GM10266 (cell line): ENCODE results near the gene HDAC4.

Experiments used
- DNase-seq: peaks from one replicate; pipeline ENCODE4 v3.0.0; 2012; ENCODE audit errors: extremely low spot score
- TF ChIP-seq, protein P1 (sequence below): IDR thresholded peaks from 2 replicates; pipeline ENCODE4 v1.5.1; 2012; ENCODE audit warnings: mild to moderate bottlenecking, low read depth; ENCODE audit not compliant: control insufficient read depth, insufficient read depth; ENCODE audit errors: missing control alignments

Gene HDAC4

DNA sequence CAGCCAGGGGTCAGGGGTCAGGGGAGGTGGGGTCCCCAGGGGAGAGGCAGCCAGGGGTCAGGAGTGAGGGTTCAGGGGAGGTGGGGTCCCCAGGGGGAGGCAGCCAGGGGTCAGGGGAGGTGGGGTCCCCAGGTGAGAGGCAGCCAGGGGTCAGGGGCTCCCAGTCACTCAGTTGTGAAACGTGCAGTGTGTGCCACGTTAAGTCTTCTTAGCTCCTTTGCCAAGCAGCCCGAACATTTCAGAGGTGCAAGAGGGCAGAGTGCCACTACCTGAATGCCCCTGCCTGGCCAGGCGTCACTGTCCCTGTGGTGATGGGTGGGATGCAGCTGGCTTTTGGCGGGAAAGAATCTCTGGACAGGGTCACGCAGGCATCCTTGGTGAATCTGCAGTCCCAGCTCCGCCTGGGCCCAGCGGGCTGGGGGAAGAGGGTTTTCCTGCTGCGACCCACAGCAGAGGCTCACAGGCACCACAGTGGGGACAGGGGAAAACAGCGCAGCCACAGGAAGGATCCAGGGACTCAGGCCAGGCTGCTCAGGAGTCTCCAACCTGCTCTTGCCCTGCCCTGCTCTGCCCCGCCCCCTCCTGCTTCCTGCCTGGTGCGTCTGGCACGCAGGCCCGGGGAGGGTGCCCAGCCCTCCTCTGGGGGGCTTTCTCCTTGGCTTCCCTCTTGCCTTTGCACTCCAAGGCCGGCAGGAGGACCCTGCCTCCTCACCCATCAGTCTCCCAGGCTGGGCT lies 364.7 kb downstream of the HDAC4 start:
- TF ChIP-seq, protein P1, sequence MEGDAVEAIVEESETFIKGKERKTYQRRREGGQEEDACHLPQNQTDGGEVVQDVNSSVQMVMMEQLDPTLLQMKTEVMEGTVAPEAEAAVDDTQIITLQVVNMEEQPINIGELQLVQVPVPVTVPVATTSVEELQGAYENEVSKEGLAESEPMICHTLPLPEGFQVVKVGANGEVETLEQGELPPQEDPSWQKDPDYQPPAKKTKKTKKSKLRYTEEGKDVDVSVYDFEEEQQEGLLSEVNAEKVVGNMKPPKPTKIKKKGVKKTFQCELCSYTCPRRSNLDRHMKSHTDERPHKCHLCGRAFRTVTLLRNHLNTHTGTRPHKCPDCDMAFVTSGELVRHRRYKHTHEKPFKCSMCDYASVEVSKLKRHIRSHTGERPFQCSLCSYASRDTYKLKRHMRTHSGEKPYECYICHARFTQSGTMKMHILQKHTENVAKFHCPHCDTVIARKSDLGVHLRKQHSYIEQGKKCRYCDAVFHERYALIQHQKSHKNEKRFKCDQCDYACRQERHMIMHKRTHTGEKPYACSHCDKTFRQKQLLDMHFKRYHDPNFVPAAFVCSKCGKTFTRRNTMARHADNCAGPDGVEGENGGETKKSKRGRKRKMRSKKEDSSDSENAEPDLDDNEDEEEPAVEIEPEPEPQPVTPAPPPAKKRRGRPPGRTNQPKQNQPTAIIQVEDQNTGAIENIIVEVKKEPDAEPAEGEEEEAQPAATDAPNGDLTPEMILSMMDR, result no peak

DNA sequence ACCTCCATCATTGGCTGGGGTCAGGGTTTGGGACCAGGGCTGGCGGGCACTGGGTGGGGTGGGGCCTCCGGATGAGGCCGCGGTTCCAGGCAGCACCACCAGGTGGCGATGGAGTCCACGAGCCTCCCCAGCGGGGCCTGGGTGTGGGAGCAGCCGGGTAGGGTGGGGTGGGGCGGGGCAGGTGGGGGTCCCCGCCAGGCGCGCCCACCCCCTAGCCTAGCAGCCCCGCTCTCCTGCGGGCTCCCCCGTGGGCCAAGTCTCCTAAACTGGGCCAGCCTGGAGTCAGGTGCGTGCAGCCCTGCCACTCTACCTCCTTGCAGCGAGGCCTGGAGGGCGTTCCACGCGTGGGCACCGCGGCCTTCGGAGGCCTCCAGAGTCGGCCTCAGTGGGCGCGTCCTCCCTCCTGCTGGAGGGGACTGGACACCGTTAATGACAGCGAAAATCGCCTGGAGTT lies 365.4 kb downstream of the HDAC4 start:
- TF ChIP-seq, protein P1, result peak; percentile 84
- peak; percentile 93 for DNase-seq

More for the DNA sequence above, 364.7 kb downstream of the HDAC4 start:
- no peak for DNase-seq

DNA sequence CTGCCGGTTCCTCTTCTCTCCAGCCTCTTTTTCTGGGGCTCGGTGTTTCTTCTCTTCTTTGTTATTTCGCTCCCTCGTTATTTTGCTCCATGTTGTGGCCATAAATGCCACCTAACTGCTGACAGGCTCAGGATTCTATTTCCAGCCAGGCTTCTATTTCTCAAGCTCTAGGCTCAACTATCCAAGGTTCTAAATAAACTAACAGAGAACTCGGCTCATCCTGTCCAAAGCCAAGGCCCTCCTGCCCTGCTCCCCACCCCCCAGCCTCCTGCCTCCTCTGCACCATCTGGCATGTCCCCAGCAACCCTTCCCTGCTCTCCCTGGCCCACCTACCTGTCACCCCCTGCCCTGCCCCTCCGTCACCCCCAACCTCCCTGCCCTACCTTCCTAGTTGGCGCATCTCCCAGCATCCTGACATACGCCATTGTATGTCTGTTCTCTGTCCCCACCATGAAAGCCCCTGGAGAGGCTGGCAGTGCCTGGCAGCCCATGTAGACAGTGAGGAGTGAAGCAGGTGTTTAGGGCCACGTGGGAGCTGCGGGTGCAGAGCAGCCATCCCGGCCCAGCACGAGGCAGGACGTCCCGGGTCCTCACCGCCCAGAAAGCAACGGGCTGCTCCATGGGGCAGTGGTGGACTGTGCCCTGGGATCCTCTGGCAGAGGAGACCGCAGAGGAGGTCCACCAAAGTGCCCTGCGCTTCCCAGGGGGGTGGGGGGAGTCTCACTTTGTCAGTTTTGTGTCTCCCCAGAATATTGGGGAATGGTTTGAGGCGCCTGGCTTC lies 366.1 kb downstream of the HDAC4 start:
- TF ChIP-seq, protein P1, result no peak
- DNase-seq, result no peak

DNA sequence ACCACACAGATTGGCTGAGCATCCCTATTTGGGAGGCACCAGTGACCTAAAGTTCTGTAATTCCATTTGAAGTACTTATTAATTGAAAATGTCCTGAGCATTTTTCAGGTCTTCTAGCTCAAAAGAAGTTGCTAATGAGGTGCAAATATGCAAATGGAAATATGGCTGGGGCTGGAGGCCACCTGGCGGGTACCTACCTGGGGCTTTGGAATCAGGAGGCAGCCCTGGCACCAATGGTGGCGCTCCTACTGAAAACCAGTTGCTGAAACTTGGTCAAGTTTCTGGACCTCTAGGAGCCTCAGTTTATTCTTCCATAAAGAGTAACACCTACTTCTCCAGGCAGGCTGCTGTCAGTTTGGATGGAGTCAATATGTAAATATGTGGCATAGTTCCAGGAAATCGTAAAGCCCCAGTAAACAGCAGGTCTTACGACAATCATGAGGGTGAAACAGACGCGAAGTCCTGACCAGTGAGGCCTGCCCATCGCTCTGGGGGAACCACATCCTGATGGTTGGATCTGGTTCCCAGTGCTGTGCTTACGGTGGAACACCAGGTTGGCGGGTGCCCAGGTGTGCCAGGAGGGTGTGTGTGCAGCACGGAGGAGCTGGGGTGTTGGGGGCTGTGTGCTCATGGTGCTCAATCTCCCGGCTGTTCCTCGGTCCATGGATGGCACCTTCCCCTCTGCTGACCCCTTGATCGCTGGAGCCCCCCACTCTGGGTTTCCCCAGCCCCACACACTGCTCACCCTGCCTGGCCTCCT lies 366.8 kb downstream of the HDAC4 start:
- DNase-seq, result no peak

DNA sequence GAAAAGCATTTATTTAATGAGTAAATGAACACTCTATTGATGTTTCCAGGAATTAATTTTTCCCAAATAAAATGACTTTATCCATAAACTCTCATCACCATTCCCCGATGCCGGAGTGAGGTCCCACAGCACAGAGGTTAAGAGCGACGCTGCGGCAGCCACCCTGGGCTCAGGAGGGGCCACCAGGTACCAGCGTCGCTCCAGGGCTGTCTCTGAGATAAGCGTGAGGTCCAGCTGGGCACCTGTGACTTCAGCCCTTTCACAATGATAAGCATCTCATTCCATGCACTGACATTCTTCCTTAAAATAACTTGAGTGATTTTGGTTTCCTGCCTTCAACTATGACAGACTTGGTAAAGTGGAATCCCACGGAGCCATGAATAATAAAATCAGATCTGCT lies 370.9 kb downstream of the HDAC4 start:
- DNase-seq, result no peak
- TF ChIP-seq, protein P1, result no peak

More for the DNA sequence above, 366.8 kb downstream of the HDAC4 start:
- TF ChIP-seq, protein P1, result no peak

DNA sequence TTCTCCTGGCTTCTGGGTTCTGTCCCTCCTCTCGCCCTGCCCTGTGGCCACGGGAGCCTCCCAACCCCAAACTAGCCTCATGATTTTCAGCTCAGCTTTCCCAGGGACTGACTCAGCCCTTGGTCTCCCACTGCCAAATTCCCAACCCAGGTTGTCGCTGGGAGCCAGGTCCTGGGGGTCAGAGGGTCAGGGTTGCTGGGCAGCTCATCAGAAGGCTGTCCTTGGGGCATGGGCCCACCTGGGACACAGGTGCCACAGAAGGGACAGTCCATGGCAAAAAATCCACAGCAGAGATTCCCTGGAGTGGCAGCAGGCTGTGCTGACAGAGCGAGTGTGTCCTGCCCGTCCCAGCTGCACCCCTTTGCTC lies 372.6 kb downstream of the HDAC4 start:
- DNase-seq, result no peak
- TF ChIP-seq, protein P1, result no peak
